SK-MEL-5 (cell line): ENCODE data around the gene GLI3. TPM values are rescaled to one million over a fixed set of nuclear protein-coding genes. Genes with fewer than 3 reads are reported as not detected.

Experiments used
- DNase-seq: peaks from one replicate; pipeline ENCODE4 v3.0.0-alpha.2; 2016; ENCODE audit warnings: low read depth, low spot score
- in situ Hi-C: cut with HindIII; loops from 2 replicates; pipeline ENCODE4 v1.10.0; 2016; ENCODE audit warnings: low sequenced_read_pairs, high pct_unique_total_duplicates, low pct_unique_long_range_greater_than_20kb
- total RNA-seq: library from RNA; depleted of rRNA; stranded (reverse); fragments of >200 nt; shearing (Covaris generic); gene quantifications from 2 replicates; pipeline ENCODE4 v1.2.3, GENCODE V29; 2014

The GLI3 gene
- total RNA-seq, 1 experiment from 2014 or later: 2.7 TPM

DNA sequence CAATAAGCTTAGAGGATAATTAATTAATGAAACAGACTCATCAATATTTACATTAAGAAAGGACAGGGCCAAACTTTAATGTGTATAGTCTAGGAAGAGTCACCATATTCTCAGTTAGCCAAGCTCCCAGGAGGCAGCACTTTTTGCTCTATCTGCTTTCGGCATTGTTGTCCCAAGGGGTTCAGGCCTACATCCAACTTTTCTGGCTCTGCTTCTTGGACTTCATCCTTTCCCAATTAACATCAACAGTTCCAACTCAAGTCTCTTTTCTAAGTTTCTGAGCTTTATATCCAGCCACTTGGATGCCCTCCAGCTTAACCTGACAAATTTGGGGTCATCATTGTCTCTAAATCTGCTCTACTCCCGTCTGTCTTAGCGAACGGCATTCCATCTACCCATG, 42.8 kb downstream of the GLI3 start:
- in situ Hi-C loops: no loop called here
- no peak for DNase-seq

GRCh38 chr7:42193471-42194129, 43.4 kb downstream of the GLI3 start:
- no peak for DNase-seq
- in situ Hi-C loops: no loop called here

DNA sequence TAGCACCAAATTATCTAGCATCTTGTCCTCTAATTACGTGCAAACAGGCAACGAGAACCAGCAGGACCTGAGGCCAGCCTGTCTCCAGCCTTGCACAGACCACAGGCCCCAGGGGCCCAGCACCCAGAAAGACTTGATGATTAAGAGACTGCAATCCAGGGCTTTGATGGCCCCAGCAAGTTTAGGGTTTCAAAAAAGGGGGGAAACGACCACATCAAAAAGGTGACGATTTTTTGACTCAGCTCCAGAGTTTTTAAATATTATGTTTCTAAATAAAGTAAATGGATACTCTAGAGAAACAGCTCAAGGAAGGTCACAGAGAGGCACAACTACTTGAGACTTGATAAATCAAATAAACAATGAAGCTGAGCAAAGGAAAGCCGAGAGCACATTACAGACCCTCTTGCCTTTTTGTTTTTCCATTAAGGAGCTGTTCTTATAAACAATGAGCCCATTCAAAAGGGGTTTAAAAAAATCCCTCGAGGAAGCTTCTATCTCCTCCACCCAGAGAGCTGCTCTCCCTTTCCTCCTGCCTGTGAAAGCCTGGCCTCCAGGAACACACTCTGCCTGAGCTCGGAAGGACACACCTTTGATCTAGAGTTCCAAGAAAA, 44.1 kb downstream of the GLI3 start:
- in situ Hi-C loops: no loop called here
- DNase-seq: peak; percentile 82

DNA sequence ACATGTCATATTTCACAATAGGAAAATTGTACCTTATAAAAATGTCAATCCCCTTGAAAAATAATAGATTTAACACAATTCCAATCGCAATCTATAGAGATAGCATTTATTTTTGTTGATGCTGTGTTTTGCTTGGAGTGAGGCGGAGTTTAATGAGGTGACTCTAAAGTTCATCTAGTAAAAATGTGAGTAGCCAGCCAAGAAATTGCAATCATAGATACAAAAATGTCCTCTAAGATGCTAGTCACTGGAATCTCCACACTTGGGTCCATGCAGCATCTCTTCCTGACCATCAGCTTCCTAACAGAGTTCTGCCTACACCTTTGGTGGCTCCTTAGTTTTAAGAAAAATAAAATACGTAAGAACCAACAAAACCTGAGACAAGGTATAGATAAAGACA, 44.9 kb downstream of the GLI3 start:
- DNase-seq: no peak
- in situ Hi-C loops: no loop called here

DNA sequence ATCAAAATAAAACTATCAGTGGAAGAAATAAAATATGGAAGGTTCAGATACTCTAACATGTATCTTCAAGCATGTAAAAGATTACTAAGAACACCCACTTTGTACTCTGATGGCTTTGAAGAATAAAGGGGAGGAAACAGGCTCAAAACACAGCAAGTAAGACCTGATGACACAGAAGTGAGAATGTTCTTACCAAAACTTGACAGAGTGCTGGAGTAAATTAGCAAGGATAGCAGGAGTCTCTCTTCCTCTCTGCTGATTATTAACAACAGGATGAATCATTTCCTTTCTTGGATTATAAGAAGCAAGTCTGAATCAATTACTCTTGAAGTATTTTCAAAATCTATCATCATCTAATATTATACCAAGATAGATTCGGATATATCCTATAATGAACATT, 47.5 kb downstream of the GLI3 start:
- no peak for DNase-seq
- in situ Hi-C loops: no loop called here

DNA sequence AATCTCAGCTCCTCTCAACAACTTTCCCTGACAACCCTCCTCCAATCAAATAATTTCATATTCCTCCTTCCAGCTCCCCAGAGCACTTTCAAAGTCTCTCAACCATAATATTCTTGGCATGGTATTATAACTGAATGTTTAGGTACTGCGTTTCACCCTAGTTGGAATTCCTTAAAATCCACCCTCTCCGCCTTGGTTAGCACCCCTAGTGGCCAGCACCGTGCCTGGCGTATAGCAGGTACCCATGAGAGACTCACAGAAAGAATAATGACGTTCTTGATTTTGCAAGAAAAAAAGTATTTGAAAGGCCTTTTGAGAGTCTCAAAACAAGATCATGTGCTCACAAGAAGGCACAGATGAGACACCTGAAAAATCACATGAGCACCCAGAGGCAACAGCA, 50.9 kb downstream of the GLI3 start:
- in situ Hi-C loops: no loop called here
- DNase-seq: peak; percentile 75

GRCh38 chr7:42185726-42186125, 51.3 kb downstream of the GLI3 start:
- no peak for DNase-seq
- in situ Hi-C loops: no loop called here

DNA sequence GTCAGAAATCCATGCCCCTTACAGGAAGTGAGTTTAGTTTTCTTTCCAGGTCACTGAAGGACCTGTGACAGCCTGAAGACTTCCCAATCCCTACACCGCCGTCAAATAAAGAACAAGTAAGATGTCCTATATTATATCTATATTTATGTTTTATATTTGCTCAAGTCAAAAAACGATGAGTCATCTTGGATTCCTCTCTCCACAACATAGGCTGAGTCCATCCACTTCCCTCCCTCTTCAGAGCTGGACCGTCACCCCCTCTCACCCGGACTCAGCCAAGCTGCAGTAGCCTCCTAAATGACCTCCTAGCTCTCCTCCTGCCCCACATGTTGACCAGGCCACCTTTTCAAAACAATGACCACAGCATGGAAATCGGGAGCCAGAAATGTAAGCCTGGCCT, 53.5 kb downstream of the GLI3 start:
- in situ Hi-C loops: no loop called here
- no peak for DNase-seq

DNA sequence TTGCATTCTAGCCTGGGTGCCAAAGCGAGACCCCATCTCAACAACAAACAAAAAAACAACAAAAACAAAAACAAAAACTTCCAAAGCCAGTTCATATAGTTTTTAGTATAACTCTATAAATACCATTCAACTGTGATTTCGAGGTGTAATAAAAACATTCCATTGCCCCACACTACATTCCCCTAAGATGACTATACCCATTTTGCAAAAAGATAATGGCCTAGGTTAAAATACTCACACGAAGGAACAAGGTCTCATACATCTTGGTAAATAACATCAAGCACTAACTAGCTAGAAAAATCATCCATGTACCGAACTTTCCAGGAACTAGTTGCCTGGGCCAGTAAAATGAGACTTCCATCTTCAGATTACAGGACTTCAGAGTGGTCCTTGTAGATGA, 55.4 kb downstream of the GLI3 start:
- in situ Hi-C loops: no loop called here
- no peak for DNase-seq

GRCh38 chr7:42180806-42181205, 56.2 kb downstream of the GLI3 start:
- DNase-seq: no peak
- in situ Hi-C loops: no loop called here

DNA sequence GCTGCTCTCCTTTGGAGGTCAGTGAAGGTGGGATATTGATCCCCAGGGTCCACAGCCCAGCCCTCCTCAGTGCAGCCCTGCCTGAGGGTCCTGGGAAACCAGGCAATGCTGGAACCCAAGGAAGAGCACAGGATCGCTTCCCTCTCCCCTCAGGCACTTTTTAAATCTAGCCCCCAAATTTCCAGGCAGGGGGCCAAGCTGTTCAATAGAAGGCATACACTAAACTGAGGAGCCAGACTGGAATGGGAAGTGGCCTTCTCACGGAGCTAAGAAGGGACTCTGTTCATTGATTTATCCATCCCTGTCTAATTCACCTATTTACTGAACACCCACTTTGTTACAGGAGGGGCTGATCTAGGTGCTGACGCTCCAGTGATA, 60.3 kb downstream of the GLI3 start:
- peak; percentile 44 for DNase-seq
- in situ Hi-C loops: no loop called here

DNA sequence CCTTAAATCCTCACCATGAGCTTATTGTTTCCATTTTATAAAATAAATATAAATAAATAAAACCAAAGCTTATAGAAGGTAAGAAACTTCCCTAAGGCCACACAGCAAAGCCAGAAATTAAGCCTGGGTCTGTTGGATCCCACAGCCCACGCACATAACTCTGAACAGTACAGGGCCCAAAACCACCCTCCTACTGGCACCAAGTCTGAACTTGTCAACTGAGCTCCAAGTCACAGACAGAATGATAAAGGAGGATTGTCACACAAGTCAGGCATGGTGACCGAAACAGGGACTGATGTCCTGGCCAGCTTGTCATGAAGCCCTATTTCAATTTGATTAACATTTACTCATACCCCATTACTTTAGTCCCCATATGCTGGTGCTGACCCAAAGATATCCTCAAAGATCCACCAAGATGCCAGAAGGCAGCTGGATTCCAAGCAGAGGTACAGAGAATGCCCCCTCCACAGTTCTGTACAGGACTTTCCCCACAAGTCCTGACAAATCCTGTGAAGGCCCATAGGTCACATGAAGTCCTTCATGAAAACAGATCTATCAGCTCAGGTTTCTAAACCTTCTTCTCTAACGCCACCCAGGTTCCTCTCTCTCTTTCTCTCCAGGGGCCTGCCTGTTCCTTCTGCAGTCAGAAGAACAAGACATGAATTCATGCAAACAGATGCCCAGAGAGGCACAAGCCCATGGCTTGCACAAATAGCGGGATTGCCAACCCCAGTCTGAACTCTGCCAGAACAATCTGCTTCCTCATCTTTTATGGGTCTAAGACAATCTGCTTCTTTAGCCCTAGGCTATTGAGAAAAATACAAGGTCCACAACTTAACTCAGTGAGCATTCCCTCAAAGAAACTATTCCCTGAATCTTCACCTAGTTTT, 60.9 kb downstream of the GLI3 start:
- in situ Hi-C loops: no loop called here
- DNase-seq: peak; percentile 84

DNA sequence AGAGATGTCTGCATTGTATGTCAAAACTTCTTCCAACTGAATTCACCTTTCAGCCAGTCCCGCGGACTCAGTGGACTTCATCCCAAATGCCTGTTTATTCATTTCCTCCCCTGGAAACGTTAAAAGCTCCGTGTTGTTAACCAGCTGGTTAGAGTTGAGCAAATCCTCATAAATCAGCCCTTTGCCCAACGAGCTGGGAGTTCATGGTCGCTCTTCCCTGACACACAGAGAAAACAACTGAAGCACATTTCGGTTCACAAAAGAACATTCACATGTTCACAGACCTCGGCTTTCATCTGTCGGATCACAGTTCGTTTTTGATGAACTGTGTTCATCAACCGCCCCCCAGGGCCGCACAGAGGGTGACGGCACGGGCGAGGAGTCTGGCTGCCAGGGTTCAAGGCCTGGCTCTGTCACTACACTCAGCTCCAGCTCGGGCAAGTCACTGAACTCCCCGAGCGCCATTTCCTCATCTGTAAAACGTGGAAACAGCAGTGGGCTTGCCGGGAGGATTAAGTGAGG, 62.6 kb downstream of the GLI3 start:
- in situ Hi-C loops: no loop called here

DNA sequence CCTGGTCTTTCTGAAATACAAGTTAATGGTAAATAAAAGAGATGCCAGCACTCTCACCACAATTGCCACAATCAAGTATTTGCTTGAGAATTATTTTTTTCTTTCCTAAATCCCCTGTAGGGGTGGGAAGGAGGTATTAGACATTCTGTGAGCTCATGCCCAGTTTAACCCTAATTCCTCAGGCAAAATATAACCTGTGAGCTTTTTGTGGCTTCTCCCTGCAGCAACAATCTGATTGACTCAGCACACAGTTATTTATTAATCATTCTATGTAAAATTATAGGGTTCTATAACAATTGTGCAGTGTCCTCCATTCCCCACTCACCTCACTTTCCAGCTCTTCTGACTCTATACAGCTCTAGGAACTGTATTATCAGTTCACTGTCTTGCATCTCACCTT, 66.3 kb downstream of the GLI3 start:
- in situ Hi-C loops: no loop called here

More for the DNA sequence above, 62.6 kb downstream of the GLI3 start:
- DNase-seq: no peak

DNA sequence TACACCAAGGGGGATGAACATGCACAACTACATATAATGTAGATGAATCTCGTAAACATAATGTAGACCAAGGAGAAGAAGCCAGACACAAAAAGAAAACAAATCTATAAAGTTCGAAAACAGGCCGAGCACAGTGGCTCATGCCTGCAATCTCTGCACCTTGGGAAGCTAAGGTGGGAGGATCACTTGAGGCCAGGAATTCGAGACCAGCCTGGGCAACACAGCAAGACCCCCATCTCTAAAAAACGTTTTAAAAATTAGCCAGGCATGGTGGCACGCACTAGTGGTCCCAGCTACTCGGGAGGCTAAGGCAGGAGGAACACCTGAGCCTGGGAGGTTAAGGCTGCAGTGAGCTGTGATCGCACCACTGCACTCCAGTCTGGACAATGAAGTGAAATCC, 68.5 kb downstream of the GLI3 start:
- DNase-seq: no peak
- in situ Hi-C loops: no loop called here

More for the DNA sequence above, 66.3 kb downstream of the GLI3 start:
- no peak for DNase-seq

- DNase-seq: no peak
- in situ Hi-C loops: no loop called here
Measured at GRCh38 chr7:42167631-42168236, 69.3 kb downstream of the GLI3 start.

GRCh38 chr7:42167206-42167605, 69.8 kb downstream of the GLI3 start:
- DNase-seq: no peak
- in situ Hi-C loops: no loop called here

DNA sequence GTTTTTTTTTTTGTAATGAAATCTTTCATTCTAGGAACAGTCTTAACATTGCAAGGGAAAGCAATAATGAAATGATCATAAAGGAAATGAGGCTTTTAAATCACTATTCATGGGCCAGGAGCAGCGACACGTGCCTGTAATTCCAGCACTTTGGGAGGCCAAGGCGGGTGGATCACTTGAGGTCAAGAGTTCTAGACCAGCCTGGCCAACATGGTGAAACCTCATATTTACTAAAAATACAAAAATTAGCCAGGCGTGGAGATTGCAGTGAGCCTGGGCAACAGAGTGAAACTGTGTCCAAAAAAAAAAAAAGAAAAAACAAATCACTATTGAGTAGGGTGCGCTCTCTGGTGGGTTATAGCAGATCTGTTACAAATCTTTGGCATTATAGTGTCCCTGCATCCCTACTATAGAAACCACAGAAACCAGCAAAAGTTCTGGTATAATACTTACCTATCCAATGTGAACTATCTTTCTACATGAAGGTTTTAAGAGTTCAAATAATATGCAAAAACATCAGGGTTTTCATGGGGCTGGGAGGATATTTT, 72.1 kb downstream of the GLI3 start:
- in situ Hi-C loops: no loop called here
- no peak for DNase-seq
